ENCODE data around the gene CCNQ.

CCNQ gene

DNA sequence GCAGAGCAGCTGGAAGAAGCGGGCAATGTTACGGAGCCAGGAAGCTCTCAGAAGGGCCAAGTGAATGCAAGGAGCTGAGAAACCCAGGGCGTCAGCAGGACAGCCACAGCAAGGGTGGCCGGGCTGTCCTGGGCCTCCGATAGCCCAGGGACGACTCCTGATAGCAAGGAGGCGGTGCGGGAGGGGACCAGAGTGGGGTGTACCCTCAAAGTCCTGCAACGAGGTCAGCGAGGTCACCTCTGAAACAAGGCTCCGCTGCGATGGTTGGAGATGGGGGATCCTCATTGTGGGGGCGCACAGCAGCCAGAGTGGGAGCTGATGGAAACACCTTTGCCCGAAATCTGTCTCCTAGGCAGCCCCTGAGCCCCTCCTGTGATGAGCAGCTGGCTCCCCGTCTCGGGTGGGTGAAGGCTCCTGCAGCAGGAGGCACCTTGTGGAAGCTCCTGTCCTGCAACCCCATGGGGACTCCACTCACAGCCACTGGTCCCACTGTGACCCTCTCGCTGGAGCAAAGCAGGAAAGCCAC lies 4.3 kb upstream of the CCNQ start:
- H3F3A ChIP-seq (ENCODE audit: control insufficient read depth, insufficient read depth), result no peaks in the 10 kb centered on the region
- TF ChIP-seq, protein P1, sequence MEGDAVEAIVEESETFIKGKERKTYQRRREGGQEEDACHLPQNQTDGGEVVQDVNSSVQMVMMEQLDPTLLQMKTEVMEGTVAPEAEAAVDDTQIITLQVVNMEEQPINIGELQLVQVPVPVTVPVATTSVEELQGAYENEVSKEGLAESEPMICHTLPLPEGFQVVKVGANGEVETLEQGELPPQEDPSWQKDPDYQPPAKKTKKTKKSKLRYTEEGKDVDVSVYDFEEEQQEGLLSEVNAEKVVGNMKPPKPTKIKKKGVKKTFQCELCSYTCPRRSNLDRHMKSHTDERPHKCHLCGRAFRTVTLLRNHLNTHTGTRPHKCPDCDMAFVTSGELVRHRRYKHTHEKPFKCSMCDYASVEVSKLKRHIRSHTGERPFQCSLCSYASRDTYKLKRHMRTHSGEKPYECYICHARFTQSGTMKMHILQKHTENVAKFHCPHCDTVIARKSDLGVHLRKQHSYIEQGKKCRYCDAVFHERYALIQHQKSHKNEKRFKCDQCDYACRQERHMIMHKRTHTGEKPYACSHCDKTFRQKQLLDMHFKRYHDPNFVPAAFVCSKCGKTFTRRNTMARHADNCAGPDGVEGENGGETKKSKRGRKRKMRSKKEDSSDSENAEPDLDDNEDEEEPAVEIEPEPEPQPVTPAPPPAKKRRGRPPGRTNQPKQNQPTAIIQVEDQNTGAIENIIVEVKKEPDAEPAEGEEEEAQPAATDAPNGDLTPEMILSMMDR (IDR thresholded peaks at IDR 0.05; ENCODE audit: low read depth, low read length, poor library complexity, severe bottlenecking), result no peak
- no peak for TF ChIP-seq EZH2phosphoT487 (IDR thresholded peaks at IDR 0.05; ENCODE audit: borderline replicate concordance, low read length)
- no peaks in the 10 kb centered on the region for H3K27me3 ChIP-seq (ENCODE audit: control insufficient read depth, low read length)

DNA sequence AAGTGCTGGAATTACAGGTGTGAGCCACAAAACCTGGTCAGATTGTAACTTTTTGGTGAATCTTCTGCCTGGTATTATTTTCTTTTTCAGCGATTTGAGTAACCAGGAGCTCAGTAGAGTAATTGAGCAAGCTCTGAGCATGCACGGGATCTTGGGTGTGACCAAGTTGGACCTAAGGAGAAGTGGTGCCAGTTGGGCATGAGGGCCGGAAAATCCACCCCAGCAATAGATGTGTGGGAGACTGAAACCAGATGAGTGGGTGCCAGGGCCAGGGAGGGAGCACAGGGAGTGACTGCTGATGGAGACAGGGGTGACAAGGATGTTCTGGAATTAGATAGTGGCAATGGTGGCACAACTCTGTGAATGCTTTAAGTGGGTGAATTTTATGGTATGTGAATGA lies 3.7 kb upstream of the CCNQ start:
- no peaks in the 10 kb centered on the region for H3K9me3 ChIP-seq (ENCODE audit: control insufficient read depth, insufficient read depth, low read length)

More for the DNA sequence above, 4.3 kb upstream of the CCNQ start:
- Histone ChIP-seq H3K79me2 (ENCODE audit: control insufficient read depth, low read length) (peaks cover 6% of the 10 kb centered on the region), H3K9me3 (ENCODE audit: control insufficient read depth, insufficient read depth, low read length) (no peaks in the 10 kb centered on the region), H3K36me3 (ENCODE audit: control insufficient read depth, low read length) (no peaks in the 10 kb centered on the region), H3K4me1 (ENCODE audit: control insufficient read depth, low read length) (peaks cover 10% of the 10 kb centered on the region), H3K4me2 (ENCODE audit: low read length) (no peak overlapping the region), H4K20me1 (ENCODE audit: control insufficient read depth, insufficient read depth, low read depth, low read length) (no peaks in the 10 kb centered on the region), H3K4me3 (ENCODE audit: low read length) (no peak overlapping the region), H3K9me2 (replicated peaks; ENCODE audit: control insufficient read depth, low read length) (no peaks in the 10 kb centered on the region), H3K27ac (ENCODE audit: low read depth, low read length) (no peak overlapping the region)

GRCh38 chrX:153601511-153602110 lies 2.7 kb upstream of the CCNQ start:
- no peaks in the 10 kb centered on the region for H3K9me3 ChIP-seq (ENCODE audit: control insufficient read depth, insufficient read depth, low read length)
- H3K79me2 ChIP-seq (ENCODE audit: control insufficient read depth, low read length), result peaks cover 21% of the 10 kb centered on the region
- H3K27ac ChIP-seq (ENCODE audit: low read depth, low read length), result no peak overlapping the region
- H3K36me3 ChIP-seq (ENCODE audit: control insufficient read depth, low read length), result no peaks in the 10 kb centered on the region
- peaks cover 23% of the 10 kb centered on the region for H3K4me1 ChIP-seq (ENCODE audit: control insufficient read depth, low read length)
- no peaks in the 10 kb centered on the region for H3K27me3 ChIP-seq (ENCODE audit: control insufficient read depth, low read length)
- no peak overlapping the region for H3K4me2 ChIP-seq (ENCODE audit: low read length)
- H3K4me3 ChIP-seq (ENCODE audit: low read length), result no peak overlapping the region
- H4K20me1 ChIP-seq (ENCODE audit: control insufficient read depth, insufficient read depth, low read depth, low read length), result no peaks in the 10 kb centered on the region
- no peaks in the 10 kb centered on the region for H3F3A ChIP-seq (ENCODE audit: control insufficient read depth, insufficient read depth)
- H3K9me2 ChIP-seq (replicated peaks; ENCODE audit: control insufficient read depth, low read length), result no peaks in the 10 kb centered on the region
- TF ChIP-seq EZH2phosphoT487 (IDR thresholded peaks at IDR 0.05; ENCODE audit: borderline replicate concordance, low read length), result no peak
- TF ChIP-seq, protein P1 (IDR thresholded peaks at IDR 0.05; ENCODE audit: low read depth, low read length, poor library complexity, severe bottlenecking), result no peak

More for the DNA sequence above, 3.7 kb upstream of the CCNQ start:
- Histone ChIP-seq H3K9me2 (replicated peaks; ENCODE audit: control insufficient read depth, low read length) (no peaks in the 10 kb centered on the region), H4K20me1 (ENCODE audit: control insufficient read depth, insufficient read depth, low read depth, low read length) (no peaks in the 10 kb centered on the region), H3K79me2 (ENCODE audit: control insufficient read depth, low read length) (peaks cover 12% of the 10 kb centered on the region), H3K27ac (ENCODE audit: low read depth, low read length) (no peak overlapping the region), H3K4me1 (ENCODE audit: control insufficient read depth, low read length) (peaks cover 16% of the 10 kb centered on the region), H3K27me3 (ENCODE audit: control insufficient read depth, low read length) (no peaks in the 10 kb centered on the region), H3F3A (ENCODE audit: control insufficient read depth, insufficient read depth) (no peaks in the 10 kb centered on the region), H3K4me2 (ENCODE audit: low read length) (no peak overlapping the region), H3K4me3 (ENCODE audit: low read length) (no peak overlapping the region), H3K36me3 (ENCODE audit: control insufficient read depth, low read length) (no peaks in the 10 kb centered on the region)
- no peak for TF ChIP-seq EZH2phosphoT487 (IDR thresholded peaks at IDR 0.05; ENCODE audit: borderline replicate concordance, low read length)
- TF ChIP-seq, protein P1 (IDR thresholded peaks at IDR 0.05; ENCODE audit: low read depth, low read length, poor library complexity, severe bottlenecking), result no peak

Measured in DOHH2 (cell line).